Measurements from ENCODE around the gene RPGRIP1L. TPM values are rescaled to one million over a fixed set of nuclear protein-coding genes. Genes with fewer than 3 reads are reported as not detected.

RPGRIP1L gene
- total RNA-seq, 4 donors from 2014 or later: 4.4 to 7.1 (median 6.6) TPM

DNA sequence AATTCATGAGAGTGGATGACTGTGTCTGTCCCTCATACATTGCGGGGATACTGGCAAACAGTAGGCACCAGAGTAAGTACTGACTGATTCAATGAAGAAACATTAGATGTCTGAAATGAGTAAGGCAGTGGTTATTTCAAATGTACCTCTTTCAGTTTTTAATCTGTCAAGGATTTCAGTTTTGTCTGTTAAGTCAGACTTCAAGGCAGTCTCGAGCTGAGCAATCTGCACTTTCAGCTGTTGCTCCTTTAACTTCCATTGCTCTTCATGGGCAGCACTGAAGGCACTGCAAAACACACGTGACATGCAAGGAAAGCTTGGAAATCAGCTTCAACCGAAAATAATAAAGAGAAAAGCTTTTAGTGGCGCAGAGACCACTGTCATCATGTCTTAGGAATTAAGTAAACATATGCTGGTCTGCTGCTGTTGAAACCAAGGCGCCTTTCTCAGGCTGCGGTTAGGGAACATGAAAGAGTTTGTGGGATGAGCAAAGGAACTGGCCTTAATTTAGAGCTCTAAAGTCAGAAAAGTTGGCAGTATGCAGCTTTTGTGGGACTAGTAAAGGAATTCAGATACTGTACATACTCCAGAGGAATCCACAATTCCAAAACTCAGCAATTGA is 38.8 kb downstream of the RPGRIP1L start:
- Histone ChIP-seq H3K27me3 (no peaks in the 10 kb centered on the region), H3K4me3 (no peak overlapping the region), H3K9me3 (no peaks in the 10 kb centered on the region), H3K27ac (no peak overlapping the region), H3K36me3 (no peaks in the 10 kb centered on the region), H3K4me1 (no peaks in the 10 kb centered on the region)
- no peak for TF ChIP-seq EP300 (IDR thresholded peaks at IDR 0.05)
- TF ChIP-seq, protein P1, sequence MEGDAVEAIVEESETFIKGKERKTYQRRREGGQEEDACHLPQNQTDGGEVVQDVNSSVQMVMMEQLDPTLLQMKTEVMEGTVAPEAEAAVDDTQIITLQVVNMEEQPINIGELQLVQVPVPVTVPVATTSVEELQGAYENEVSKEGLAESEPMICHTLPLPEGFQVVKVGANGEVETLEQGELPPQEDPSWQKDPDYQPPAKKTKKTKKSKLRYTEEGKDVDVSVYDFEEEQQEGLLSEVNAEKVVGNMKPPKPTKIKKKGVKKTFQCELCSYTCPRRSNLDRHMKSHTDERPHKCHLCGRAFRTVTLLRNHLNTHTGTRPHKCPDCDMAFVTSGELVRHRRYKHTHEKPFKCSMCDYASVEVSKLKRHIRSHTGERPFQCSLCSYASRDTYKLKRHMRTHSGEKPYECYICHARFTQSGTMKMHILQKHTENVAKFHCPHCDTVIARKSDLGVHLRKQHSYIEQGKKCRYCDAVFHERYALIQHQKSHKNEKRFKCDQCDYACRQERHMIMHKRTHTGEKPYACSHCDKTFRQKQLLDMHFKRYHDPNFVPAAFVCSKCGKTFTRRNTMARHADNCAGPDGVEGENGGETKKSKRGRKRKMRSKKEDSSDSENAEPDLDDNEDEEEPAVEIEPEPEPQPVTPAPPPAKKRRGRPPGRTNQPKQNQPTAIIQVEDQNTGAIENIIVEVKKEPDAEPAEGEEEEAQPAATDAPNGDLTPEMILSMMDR (IDR thresholded peaks at IDR 0.05): no peak
- no peak for TF ChIP-seq POLR2A (IDR thresholded peaks at IDR 0.05)
- 61% methylated on average over 7 of the region's 7 CpGs for WGBS, 2 donors
- DNase-seq (ENCODE audit: low spot score in 2 of 2): no peak

DNA sequence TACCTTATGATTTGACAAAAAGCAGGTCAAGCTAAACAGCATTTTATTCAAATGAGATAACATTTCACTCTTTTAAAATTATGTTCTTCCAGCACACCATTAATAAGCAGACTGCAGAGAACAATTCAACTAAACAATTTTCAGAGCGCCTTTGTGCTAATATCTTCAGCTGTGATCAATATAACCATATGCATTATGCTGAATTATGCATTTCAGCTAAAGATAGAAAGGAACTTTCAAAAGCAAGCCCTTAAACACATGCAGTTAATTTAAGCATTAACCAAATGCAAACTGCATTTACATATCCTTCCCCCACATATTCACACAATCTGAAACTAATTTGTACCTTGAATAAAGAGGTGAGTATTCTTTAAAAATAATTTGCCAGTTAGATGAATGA is 41.6 kb downstream of the RPGRIP1L start:
- no peak overlapping the region for H3K4me3 ChIP-seq
- WGBS, 2 donors: 92 to 100% methylated on average over 1 of the region's 1 CpG
- no peaks in the 10 kb centered on the region for H3K9me3 ChIP-seq
- no peak for TF ChIP-seq EP300 (IDR thresholded peaks at IDR 0.05)
- TF ChIP-seq, protein P1 (IDR thresholded peaks at IDR 0.05): no peak
- TF ChIP-seq POLR2A (IDR thresholded peaks at IDR 0.05): no peak
- H3K36me3 ChIP-seq: peaks cover 0 to 12% (median 0%) of the 10 kb centered on the region in 3 donors
- no peaks in the 10 kb centered on the region for H3K4me1 ChIP-seq
- H3K27ac ChIP-seq: no peak overlapping the region
- H3K27me3 ChIP-seq: no peaks in the 10 kb centered on the region
- no peak for DNase-seq (ENCODE audit: low spot score in 2 of 2)

DNA sequence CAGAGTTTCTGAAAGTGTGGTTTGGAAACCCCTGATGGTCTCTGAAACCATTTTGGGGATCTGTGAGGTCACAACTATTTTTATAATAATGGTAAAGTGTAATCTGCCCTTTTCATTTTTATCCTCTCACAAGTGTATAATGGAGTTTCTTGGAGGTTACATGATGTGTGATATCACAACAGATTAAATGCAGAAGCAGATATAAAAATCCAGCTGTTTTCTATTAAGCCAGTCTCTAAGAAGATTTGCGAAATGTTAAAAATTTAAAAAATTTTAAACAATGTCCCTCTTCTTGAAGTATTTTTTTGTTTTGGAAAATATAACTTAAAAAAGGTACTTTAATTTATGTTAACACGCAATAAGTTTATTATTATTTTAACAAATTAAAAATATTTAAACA is 48.7 kb downstream of the RPGRIP1L start:
- H3K9me3 ChIP-seq: no peaks in the 10 kb centered on the region
- DNase-seq (ENCODE audit: low spot score in 2 of 2): no peak
- peaks cover 0 to 63% (median 0%) of the 10 kb centered on the region in 3 donors for H3K36me3 ChIP-seq
- H3K4me3 ChIP-seq: no peak overlapping the region
- no peaks in the 10 kb centered on the region for H3K27me3 ChIP-seq
- 85 to 87% methylated on average over 2 of the region's 2 CpGs for WGBS, 2 donors
- no peak for TF ChIP-seq POLR2A (IDR thresholded peaks at IDR 0.05)
- TF ChIP-seq, protein P1 (IDR thresholded peaks at IDR 0.05): no peak
- TF ChIP-seq EP300 (IDR thresholded peaks at IDR 0.05): no peak
- H3K4me1 ChIP-seq: no peaks in the 10 kb centered on the region
- H3K27ac ChIP-seq: no peak overlapping the region

DNA sequence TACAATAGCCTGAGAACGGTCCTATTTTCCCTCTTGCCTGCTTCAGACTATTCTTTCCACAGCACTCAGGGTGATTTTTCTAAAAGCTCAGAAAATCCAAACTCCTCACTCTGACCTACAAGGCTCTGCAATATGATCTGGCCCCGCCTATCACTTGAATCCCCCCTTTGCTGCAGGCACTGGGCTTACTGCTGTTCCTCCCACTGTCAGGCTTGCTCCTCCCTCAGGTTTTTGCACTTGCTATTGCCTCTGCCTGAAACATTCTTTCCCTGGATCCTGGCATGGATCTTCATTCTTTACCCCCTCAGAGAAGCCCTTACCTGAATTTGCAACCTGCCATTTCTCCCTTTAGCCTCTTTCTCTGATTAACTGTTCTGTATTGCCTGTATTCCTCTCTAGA is 52.3 kb downstream of the RPGRIP1L start:
- Histone ChIP-seq H3K9me3 (no peaks in the 10 kb centered on the region), H3K4me1 (no peaks in the 10 kb centered on the region), H3K27me3 (no peaks in the 10 kb centered on the region), H3K4me3 (no peak overlapping the region), H3K36me3 (peaks cover 0 to 69% (median 0%) of the 10 kb centered on the region in 3 donors), H3K27ac (no peak overlapping the region)
- TF ChIP-seq, protein P1 (IDR thresholded peaks at IDR 0.05): no peak
- no peak for TF ChIP-seq EP300 (IDR thresholded peaks at IDR 0.05)
- no peak for TF ChIP-seq POLR2A (IDR thresholded peaks at IDR 0.05)
- DNase-seq (ENCODE audit: low spot score in 2 of 2): no peak
- WGBS, 2 donors: 76 to 81% methylated on average over 2 of the region's 2 CpGs

DNA sequence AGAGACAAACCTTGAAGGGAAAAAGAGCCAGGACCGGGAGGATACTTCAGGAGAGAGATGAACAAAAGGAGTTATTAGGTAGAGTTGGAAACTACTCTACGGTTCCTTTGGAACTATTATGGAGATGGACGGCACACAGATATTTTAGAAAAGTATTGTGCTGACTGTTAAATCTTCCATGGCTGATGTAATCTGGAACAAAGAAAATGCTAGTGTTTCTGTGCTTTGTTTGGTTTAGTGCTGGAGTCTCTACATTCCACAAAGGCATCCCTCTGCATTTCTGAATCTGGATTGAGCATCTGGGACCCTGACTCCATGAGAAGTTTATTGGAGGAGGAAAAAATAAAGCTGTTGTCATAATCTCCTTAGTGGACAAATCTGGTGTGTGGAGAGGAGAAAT is 57.2 kb downstream of the RPGRIP1L start:
- Histone ChIP-seq H3K4me1 (no peaks in the 10 kb centered on the region), H3K36me3 (peaks cover 0 to 68% (median 5%) of the 10 kb centered on the region in 3 donors), H3K9me3 (peaks cover 0 to 19% (median 7%) of the 10 kb centered on the region in 4 donors), H3K27ac (no peak overlapping the region), H3K4me3 (no peak overlapping the region), H3K27me3 (no peaks in the 10 kb centered on the region)
- no peak for DNase-seq (ENCODE audit: low spot score in 2 of 2)
- TF ChIP-seq EP300 (IDR thresholded peaks at IDR 0.05): no peak
- TF ChIP-seq, protein P1 (IDR thresholded peaks at IDR 0.05): no peak
- 41 to 45% methylated on average over 3 of the region's 3 CpGs for WGBS, 2 donors

All from tibial nerve (tissue), 4 donors.